GM12892 (cell line): Measurements from ENCODE around the gene TCAF1.

Experiments used
- POLR2A ChIP-seq: IDR thresholded peaks from 2 replicates; pipeline ENCODE4 v1.6.1; 2011; ENCODE audit warnings: low read depth, low read length, control low read depth
- TAF1 ChIP-seq: IDR thresholded peaks from 2 replicates; pipeline ENCODE4 v1.6.1; 2011; ENCODE audit warnings: low read depth, mild to moderate bottlenecking, control low read depth, low read length, borderline replicate concordance

DNA sequence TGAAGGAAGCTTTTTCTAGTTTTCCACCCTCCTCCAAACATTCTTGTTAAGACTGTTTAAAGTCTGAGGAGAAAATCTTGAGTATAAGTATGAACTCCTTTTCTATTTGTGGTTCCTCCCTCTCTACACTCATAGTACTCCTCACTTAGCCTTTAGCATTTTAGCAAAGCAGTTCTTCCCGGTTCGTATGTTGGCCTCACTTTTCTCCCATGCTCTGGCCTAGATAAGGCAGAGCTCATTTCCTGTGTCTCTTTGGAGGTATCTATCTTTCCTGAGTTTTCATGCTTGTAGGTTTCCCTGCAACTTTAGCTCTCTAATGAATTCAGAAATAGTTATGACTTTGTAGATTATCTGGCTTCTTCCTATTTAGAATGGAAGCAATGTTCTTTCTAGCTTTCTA lies 46.8 kb upstream of the TCAF1 start:
- TF ChIP-seq TAF1 (no peak), POLR2A (no peak)
